Endothelial cell of umbilical vein (primary cell): ENCODE data around the gene ADAMTS17. TPM values are rescaled to one million over a fixed set of nuclear protein-coding genes. Genes with fewer than 3 reads are reported as not detected.

Experiments used
- BruUV-seq: library from RNA; stranded (reverse); fragments of 400-500 nt; replicated peaks from 2 replicates; lab custom pipeline; 2021; lab: Mats Ljungman, UMichigan
- CTCF ChIA-PET: fragments of 300-600, 350-600 bp; sonication (Branson Sonifier 250); formaldehyde crosslinking; loops from one replicate; lab custom pipeline; 2021; ENCODE audit warnings: antibody characterized with exemption, inconsistent platforms; lab: Charles Lee
- POLR2A ChIA-PET: fragments of 300-600, 350-600 bp; sonication (Branson Sonifier 250); formaldehyde crosslinking; loops from one replicate; lab custom pipeline; 2021; ENCODE audit warnings: antibody characterized with exemption, inconsistent platforms; lab: Charles Lee
- DNase-seq: peaks from one replicate; pipeline ENCODE4 v3.0.0-alpha.2; 2011; ENCODE audit warnings: low read depth, low spot score
- FAIRE-seq: peaks from 2 replicates; lab custom pipeline; 2011; peaks lifted over from hg19 to GRCh38; lab: Jason Lieb, UNC
- H2AFZ ChIP-seq: 2 replicates; pipeline ENCODE4 v1.6.0; 2012; ENCODE audit warnings: low read depth, low read length, control low read depth, inconsistent platforms
- H3K27ac ChIP-seq: 2 replicates; pipeline ENCODE4 v1.5.1; 2011; ENCODE audit warnings: low read depth, mild to moderate bottlenecking, control low read depth, low read length, moderate library complexity; ENCODE audit not compliant: insufficient read depth
- H3K27me3 ChIP-seq, 2 experiments: 2 replicates each; pipeline versions ENCODE4 v1.6.0 to v1.6.1; 2011; ENCODE audit warnings: low read length in 2 of 2, mixed read lengths in 1 of 2; ENCODE audit not compliant: control insufficient read depth in 2 of 2, insufficient read depth in 2 of 2
- H3K36me3 ChIP-seq, 2 experiments: 2 replicates in 1 of 2; 3 replicates in 1 of 2; pipeline ENCODE4 v1.5.1; 2011; ENCODE audit warnings: low read length in 2 of 2, mild to moderate bottlenecking in 1 of 2, moderate library complexity in 1 of 2; ENCODE audit not compliant: control insufficient read depth in 2 of 2, insufficient read depth in 2 of 2; ENCODE audit errors: extremely low read depth in 1 of 2
- H3K4me1 ChIP-seq: 3 replicates; pipeline ENCODE4 v1.5.1; 2011; ENCODE audit warnings: mild to moderate bottlenecking, low read length; ENCODE audit not compliant: control insufficient read depth, insufficient read depth; ENCODE audit errors: extremely low read depth
- H3K4me2 ChIP-seq: 2 replicates; pipeline ENCODE4 v1.6.1; 2011; ENCODE audit warnings: low read length, control low read depth, mixed read lengths; ENCODE audit not compliant: insufficient read depth
- H3K4me3 ChIP-seq, 3 experiments: fragments of 200-600 bp in 1 of 3; sonication (generic), shearing (Covaris generic) in 1 of 3; replicated peaks in 1 of 3; 2 replicates each; pipeline ENCODE4 v1.5.1; 2011 to 2016; ENCODE audit warnings: control low read depth in 3 of 3, low read length in 3 of 3, mild to moderate bottlenecking in 2 of 3, inconsistent platforms in 1 of 3, low read depth in 1 of 3, moderate library complexity in 1 of 3; ENCODE audit not compliant: insufficient read depth in 1 of 3
- H3K79me2 ChIP-seq: 2 replicates; pipeline ENCODE4 v1.6.0; 2012; ENCODE audit warnings: low read length, inconsistent platforms; ENCODE audit not compliant: control insufficient read depth, insufficient read depth
- H3K9ac ChIP-seq: replicated peaks from 2 replicates; pipeline ENCODE3; 2011; ENCODE audit warnings: low read length, control low read depth; ENCODE audit not compliant: insufficient read depth; ENCODE audit errors: extremely low read depth
- H3K9me1 ChIP-seq: replicated peaks from 3 replicates; pipeline ENCODE4 v1.6.0; 2011; ENCODE audit warnings: mild to moderate bottlenecking, low read length; ENCODE audit not compliant: control insufficient read depth, insufficient read depth; ENCODE audit errors: extremely low read depth
- H3K9me3 ChIP-seq: replicated peaks from 2 replicates; pipeline ENCODE4 v1.5.1; 2012; ENCODE audit warnings: low read length, inconsistent platforms; ENCODE audit not compliant: control insufficient read depth, insufficient read depth
- H4K20me1 ChIP-seq: replicated peaks from 2 replicates; pipeline ENCODE3; 2011; ENCODE audit warnings: mild to moderate bottlenecking, low read length; ENCODE audit not compliant: control insufficient read depth, insufficient read depth; ENCODE audit errors: extremely low read depth
- EZH2 ChIP-seq: IDR thresholded peaks from 2 replicates; pipeline ENCODE4 v1.6.1; 2012; ENCODE audit warnings: borderline replicate concordance, low read depth, mild to moderate bottlenecking, moderate library complexity, low read length, inconsistent platforms; ENCODE audit not compliant: severe bottlenecking
- FOS ChIP-seq: IDR thresholded peaks from 2 replicates; pipeline ENCODE4 v1.6.1; 2011; ENCODE audit warnings: mild to moderate bottlenecking, low read length, moderate library complexity, borderline replicate concordance; ENCODE audit not compliant: insufficient read depth
- GATA2 ChIP-seq: IDR thresholded peaks from 2 replicates; pipeline ENCODE4 v1.7.0; 2011; ENCODE audit warnings: low read depth, mild to moderate bottlenecking, moderate library complexity, mixed read lengths, low read length; ENCODE audit not compliant: insufficient read length, insufficient read depth
- MYC ChIP-seq: IDR thresholded peaks from one replicate; pipeline ENCODE4 v1.6.1; 2011; ENCODE audit warnings: mild to moderate bottlenecking, low read depth, low read length
- POLR2AphosphoS5 ChIP-seq: IDR thresholded peaks from 2 replicates; pipeline ENCODE4 v1.6.1; 2012; ENCODE audit warnings: low read depth, mild to moderate bottlenecking, control low read depth, low read length, moderate library complexity; ENCODE audit not compliant: insufficient read depth
- dilution Hi-C: fragments of 300-500 bp; cut with MboI; formaldehyde crosslinking; loops from one replicate; pipeline ENCODE4 v1.15.0; 2019; ENCODE audit warnings: low sequenced_read_pairs; ENCODE audit not compliant: extremely low pct_ligation_motif_present
- intact Hi-C: fragments of 100-400 bp; cut with micrococcal nuclease; formaldehyde crosslinking; loops from one replicate; pipeline ENCODE4 v1.10.0; 2022
- polyA plus RNA-seq, 4 experiments: library from polyadenylated mRNA; depleted of rRNA in 3 of 4; stranded (reverse) in 3 of 4; unstranded in 1 of 4; fragments of >200 nt; gene quantifications; 2 replicates each; pipeline versions ENCODE4 v1.2.1 to v1.2.3, GENCODE V29; 2011 to 2012; ENCODE audit warnings: missing spikeins in 1 of 4
- total RNA-seq: library from RNA; stranded (reverse); gene quantifications from 2 replicates; pipeline ENCODE4 v1.2.3, GENCODE V29; 2021
- TF ChIP-seq, protein P1 (sequence below), 2 donors: IDR thresholded peaks; 1 replicate in 1 of 2; 2 replicates in 1 of 2; pipeline ENCODE4 v1.5.1; 2011; ENCODE audit warnings: low read length in 2 of 2, mild to moderate bottlenecking in 2 of 2, moderate library complexity in 2 of 2, control low read depth in 1 of 2, inconsistent platforms in 1 of 2, low read depth in 1 of 2; ENCODE audit not compliant: insufficient read depth in 1 of 2; ENCODE audit errors: extremely low read depth in 1 of 2

The ADAMTS17 gene
- total and polyA plus RNA-seq, 2 donors (not counting 3 experiments of a cell fraction or from before 2014, with no cell fraction given), result 0.12 TPM; not detected in 1

DNA sequence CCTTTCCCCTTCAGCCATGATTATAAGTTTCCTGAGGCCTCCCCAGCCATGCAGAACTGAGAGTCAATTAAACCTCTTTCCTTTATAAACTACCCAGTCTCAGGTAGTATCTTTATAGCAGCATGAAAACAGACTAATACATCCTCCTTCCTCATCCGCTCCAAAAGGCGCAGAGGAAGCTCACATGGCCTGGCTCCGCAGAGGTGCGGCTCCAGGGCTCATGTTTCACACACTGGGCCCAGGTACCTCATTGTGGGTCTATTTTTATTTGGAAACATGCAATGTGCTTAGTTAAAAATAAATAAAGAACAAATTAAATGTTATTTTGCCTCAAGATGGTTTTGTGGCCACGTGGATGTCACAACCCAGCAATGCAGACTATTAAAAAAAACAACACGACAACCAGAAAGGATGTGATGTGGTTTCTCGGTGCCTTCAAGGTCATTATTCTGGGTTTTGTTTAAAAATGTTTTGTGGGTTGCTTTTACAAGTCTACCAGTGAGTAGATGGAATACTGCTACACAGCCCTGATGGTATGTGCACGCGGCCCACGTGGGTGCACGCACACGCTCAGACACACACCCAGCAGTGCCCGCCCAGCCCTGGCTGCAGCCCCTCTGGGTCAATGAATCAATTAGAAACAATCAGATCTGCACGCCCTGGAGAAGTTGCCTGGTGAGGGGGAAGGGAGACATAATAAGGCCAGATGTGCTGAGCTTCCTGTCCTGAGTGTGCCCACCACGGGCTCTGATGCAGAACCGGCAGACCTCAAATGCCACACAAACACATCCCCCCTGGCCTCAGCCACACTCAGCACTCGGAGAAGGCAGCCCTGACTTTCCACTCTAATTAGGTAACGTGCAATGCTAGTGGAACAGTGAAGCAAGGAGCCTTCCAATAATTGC lies 140.1 kb downstream of the ADAMTS17 start:
- Histone ChIP-seq H3K4me2 (no peak overlapping the region), H3K36me3 (no peaks in the 10 kb centered on the region), H3K9me3 (no peaks in the 10 kb centered on the region), H3K9ac (no peak overlapping the region), H3K9me1 (no peaks in the 10 kb centered on the region), H3K79me2 (no peaks in the 10 kb centered on the region), H4K20me1 (no peaks in the 10 kb centered on the region), H3K27ac (no peak overlapping the region), H3K4me3 (no peak overlapping the region), H3K4me1 (no peaks in the 10 kb centered on the region), H3K27me3 (no peaks in the 10 kb centered on the region), H2AFZ (no peak overlapping the region)
- intact Hi-C loops, result no loop called here
- ChIA-PET POLR2A (no interaction called here), CTCF (no interaction called here)
- FAIRE-seq (no peak), DNase-seq (no peak)
- no TSS peak for BruUV-seq
- dilution Hi-C loops, result no loop called here
- no peak for TF ChIP-seq FOS
- TF ChIP-seq EZH2, result no peak
- TF ChIP-seq MYC, result no peak
- TF ChIP-seq POLR2AphosphoS5, result no peak
- TF ChIP-seq, protein P1, sequence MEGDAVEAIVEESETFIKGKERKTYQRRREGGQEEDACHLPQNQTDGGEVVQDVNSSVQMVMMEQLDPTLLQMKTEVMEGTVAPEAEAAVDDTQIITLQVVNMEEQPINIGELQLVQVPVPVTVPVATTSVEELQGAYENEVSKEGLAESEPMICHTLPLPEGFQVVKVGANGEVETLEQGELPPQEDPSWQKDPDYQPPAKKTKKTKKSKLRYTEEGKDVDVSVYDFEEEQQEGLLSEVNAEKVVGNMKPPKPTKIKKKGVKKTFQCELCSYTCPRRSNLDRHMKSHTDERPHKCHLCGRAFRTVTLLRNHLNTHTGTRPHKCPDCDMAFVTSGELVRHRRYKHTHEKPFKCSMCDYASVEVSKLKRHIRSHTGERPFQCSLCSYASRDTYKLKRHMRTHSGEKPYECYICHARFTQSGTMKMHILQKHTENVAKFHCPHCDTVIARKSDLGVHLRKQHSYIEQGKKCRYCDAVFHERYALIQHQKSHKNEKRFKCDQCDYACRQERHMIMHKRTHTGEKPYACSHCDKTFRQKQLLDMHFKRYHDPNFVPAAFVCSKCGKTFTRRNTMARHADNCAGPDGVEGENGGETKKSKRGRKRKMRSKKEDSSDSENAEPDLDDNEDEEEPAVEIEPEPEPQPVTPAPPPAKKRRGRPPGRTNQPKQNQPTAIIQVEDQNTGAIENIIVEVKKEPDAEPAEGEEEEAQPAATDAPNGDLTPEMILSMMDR (IDR thresholded peaks at IDR 0.05; ENCODE audit: extremely low read depth in 1 of 2, insufficient read depth in 1 of 2, low read depth in 1 of 2, low read length in 2 of 2), result no peak
- no peak for TF ChIP-seq GATA2
